Vagina (tissue), 2 donors: ENCODE results near the gene MINDY4. TPM values are rescaled to one million over a fixed set of nuclear protein-coding genes. Genes with fewer than 3 reads are reported as not detected.
A peak's percentile ranks its signal among the peaks of the same experiment; 100 is the strongest.

ENCODE experiments used
- DNase-seq, 2 donors: peaks; one replicate each; pipeline ENCODE4 v3.0.0-alpha.2; 2017; ENCODE audit errors: extremely low spot score in 2 of 2
- H3K27ac ChIP-seq: fragments of 200-600 bp; sonication (generic); one replicate; pipeline ENCODE4 v1.5.1; 2019
- H3K27me3 ChIP-seq: fragments of 200-600 bp; sonication (generic); one replicate; pipeline ENCODE4 v1.5.1; 2019
- H3K36me3 ChIP-seq, 2 donors: fragments of 200-600 bp; sonication (generic); one replicate each; pipeline ENCODE4 v1.5.1; 2017 to 2019
- H3K4me1 ChIP-seq: fragments of 200-600 bp; sonication (generic); one replicate; pipeline ENCODE4 v1.5.1; 2019
- H3K4me3 ChIP-seq, 2 donors: fragments of 200-600 bp; sonication (generic); 1 replicate in 1 of 2; 2 replicates in 1 of 2; pipeline ENCODE4 v1.5.1; 2016 to 2019
- H3K9me3 ChIP-seq: fragments of 200-600 bp; sonication (generic); one replicate; pipeline ENCODE4 v1.5.1; 2019
- POLR2A ChIP-seq, 2 donors: fragments of 450-650 bp; IDR thresholded peaks; one replicate each; pipeline ENCODE4 v1.6.1; 2017; ENCODE audit warnings: antibody characterized with exemption in 2 of 2, mild to moderate bottlenecking in 2 of 2, moderate library complexity in 2 of 2
- POLR2AphosphoS5 ChIP-seq, 2 donors: sonication (generic); formaldehyde crosslinking; IDR thresholded peaks; one replicate each; pipeline ENCODE4 v1.9.0; 2017; ENCODE audit warnings: antibody characterized with exemption in 2 of 2, mild to moderate bottlenecking in 2 of 2, low read depth in 1 of 2; ENCODE audit not compliant: insufficient read depth in 1 of 2
- intact Hi-C: fragments of 100-400 bp; cut with DNase I; formaldehyde crosslinking; loops from one replicate; pipeline ENCODE4 v1.15.1; 2023
- total RNA-seq: library from RNA; depleted of rRNA; stranded (reverse); fragments of >200 nt; gene quantifications from one replicate; pipeline ENCODE4 v1.2.3, GENCODE V29; 2016
- TF ChIP-seq, protein P1 (sequence below), 3 experiments: fragments of 450-650 bp in 2 of 3; fragments of 200-600 bp in 1 of 3; sonication (generic) in 1 of 3; IDR thresholded peaks; one replicate each; pipeline ENCODE4 v1.5.1; 2017 to 2019; ENCODE audit warnings: antibody characterized with exemption in 3 of 3, mild to moderate bottlenecking in 2 of 3, moderate library complexity in 2 of 3

MINDY4 gene
- total RNA-seq, 1 donor from 2014 or later: 10.3 TPM

DNA sequence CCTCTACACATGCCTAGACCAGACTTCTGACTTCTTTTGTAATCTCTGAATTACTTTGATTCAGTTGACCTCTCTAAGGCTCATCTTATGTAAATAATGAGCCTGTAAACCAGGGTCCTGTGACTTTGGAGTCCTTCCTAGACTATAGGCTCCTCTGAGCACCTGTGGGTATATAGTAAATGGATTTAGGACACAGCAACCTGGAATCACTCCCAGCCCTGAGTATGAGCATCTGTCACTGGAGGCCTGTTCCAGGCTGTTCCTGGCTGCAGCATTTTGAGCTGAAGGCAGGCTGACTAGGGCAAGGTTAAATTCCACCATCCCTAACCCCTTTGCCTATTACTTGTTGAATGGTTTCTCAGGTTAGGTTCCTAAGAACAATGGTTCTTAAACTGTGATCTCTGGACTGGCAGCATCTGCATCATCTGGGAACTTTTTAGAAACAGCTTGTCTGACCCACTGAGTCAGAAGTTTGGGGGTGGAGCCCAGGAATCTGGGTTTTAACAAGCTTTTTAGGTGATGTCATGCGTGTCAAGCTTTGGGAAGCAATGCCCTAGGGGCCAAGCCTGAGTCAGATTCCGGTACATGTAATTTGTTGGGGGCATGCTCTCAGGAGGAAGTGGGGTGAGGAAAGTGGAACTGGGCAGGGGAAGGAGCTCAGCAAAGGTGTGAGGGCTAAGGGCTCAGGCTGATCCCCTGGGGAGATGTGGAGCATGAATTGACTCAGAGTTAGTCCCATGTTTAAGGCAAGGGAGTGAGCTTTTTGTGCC is 28.2 kb downstream of the MINDY4 start:
- peak overlapping the region; percentile 68 for H3K27ac ChIP-seq
- no peak overlapping the region for H3K4me3 ChIP-seq
- no peaks in the 10 kb centered on the region for H3K9me3 ChIP-seq
- TF ChIP-seq POLR2A (IDR thresholded peaks at IDR 0.05) (no peak), POLR2AphosphoS5 (IDR thresholded peaks at IDR 0.05; ENCODE audit: insufficient read depth in 1 of 2, low read depth in 1 of 2) (peak; percentile 13 to 45)
- TF ChIP-seq, protein P1, sequence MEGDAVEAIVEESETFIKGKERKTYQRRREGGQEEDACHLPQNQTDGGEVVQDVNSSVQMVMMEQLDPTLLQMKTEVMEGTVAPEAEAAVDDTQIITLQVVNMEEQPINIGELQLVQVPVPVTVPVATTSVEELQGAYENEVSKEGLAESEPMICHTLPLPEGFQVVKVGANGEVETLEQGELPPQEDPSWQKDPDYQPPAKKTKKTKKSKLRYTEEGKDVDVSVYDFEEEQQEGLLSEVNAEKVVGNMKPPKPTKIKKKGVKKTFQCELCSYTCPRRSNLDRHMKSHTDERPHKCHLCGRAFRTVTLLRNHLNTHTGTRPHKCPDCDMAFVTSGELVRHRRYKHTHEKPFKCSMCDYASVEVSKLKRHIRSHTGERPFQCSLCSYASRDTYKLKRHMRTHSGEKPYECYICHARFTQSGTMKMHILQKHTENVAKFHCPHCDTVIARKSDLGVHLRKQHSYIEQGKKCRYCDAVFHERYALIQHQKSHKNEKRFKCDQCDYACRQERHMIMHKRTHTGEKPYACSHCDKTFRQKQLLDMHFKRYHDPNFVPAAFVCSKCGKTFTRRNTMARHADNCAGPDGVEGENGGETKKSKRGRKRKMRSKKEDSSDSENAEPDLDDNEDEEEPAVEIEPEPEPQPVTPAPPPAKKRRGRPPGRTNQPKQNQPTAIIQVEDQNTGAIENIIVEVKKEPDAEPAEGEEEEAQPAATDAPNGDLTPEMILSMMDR (IDR thresholded peaks at IDR 0.05): no peak
- peaks cover 65% of the 10 kb centered on the region for H3K4me1 ChIP-seq
- H3K36me3 ChIP-seq: no peaks in the 10 kb centered on the region
- peak in 1 of 2 donors; percentile 96 for DNase-seq
- no peaks in the 10 kb centered on the region for H3K27me3 ChIP-seq
- intact Hi-C loops: no loop called here

DNA sequence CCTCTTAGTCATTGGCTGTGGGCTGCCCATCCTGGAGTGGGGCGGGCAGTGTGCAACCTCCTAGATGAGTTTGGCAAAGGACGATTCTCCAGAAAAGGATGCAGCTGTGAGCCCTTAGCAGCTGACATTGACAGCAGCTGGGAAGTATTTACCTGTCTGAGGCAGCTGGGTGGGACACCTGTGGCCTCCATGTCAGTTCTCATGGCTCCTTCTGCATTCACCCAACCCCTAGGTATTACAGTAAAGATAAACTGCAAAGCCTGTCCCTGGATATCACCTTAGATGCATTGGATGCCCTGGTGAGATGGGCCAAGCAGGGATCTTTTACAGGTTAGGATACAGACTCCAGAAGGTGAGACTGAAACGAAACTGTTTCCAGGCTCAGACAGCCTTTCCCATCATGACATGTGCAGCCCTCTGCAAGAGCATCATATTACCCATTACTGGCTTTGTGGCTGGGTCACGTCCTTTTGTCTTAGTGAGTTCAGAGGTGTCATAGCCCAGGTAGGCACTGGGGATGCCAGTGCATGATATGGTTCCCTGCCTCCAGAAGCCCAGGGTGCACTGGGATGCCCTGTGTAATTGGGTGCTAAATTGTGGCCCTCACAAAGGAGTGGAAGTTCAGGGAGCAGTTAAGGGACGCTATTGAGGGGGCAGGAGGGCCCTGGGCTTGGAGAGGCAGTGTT is 28.9 kb downstream of the MINDY4 start:
- no peak overlapping the region for H3K4me3 ChIP-seq
- DNase-seq: peak in 1 of 2 donors; percentile 43
- H3K27me3 ChIP-seq: no peaks in the 10 kb centered on the region
- intact Hi-C loops: loop anchor here (5.0 to 10.0 kb wide), 2 partner anchors 177 to 325 kb away; no protein-coding TSS in a partner anchor
- H3K36me3 ChIP-seq: no peaks in the 10 kb centered on the region
- TF ChIP-seq POLR2A (IDR thresholded peaks at IDR 0.05) (no peak), POLR2AphosphoS5 (IDR thresholded peaks at IDR 0.05; ENCODE audit: insufficient read depth in 1 of 2, low read depth in 1 of 2) (no peak)
- TF ChIP-seq, protein P1 (IDR thresholded peaks at IDR 0.05): no peak
- no peaks in the 10 kb centered on the region for H3K9me3 ChIP-seq
- H3K4me1 ChIP-seq: peaks cover 68% of the 10 kb centered on the region
- H3K27ac ChIP-seq: peak overlapping the region; percentile 68

DNA sequence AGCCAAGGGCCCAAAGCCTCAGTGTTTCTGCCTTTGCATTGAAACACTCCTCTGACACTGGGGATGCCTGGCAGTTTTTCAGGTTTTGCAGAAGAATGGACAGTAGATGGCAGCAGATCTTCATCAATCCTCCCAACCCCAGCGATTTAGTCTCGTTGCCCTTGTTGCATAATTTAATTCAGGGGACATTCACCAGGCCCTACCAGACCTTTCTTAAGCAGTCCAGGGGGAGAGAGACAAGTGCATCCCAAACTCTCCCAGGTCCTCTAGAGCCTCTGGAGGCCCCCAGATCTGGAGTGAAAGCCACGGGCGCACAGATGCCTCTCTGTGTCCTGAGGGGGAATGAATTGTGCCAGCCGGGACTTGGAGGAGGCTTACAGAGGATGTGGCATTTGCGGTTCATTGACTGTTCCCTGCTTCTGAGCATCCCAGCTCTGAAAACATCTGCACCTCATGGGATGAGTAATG is 29.6 kb downstream of the MINDY4 start:
- peak in 1 of 2 donors; percentile 40 for DNase-seq
- peaks cover 63% of the 10 kb centered on the region for H3K4me1 ChIP-seq
- H3K9me3 ChIP-seq: no peaks in the 10 kb centered on the region
- no peak overlapping the region for H3K4me3 ChIP-seq
- H3K27ac ChIP-seq: no peak overlapping the region
- intact Hi-C loops: loop anchor here (5.0 to 10.0 kb wide), 2 partner anchors 176 to 324 kb away; no protein-coding TSS in a partner anchor
- H3K27me3 ChIP-seq: no peaks in the 10 kb centered on the region
- TF ChIP-seq, protein P1 (IDR thresholded peaks at IDR 0.05): peak; percentile 72 to 81 (median 75)
- TF ChIP-seq POLR2A (IDR thresholded peaks at IDR 0.05): no peak
- peak in 1 of 2 donors; percentile 37 for TF ChIP-seq POLR2AphosphoS5 (IDR thresholded peaks at IDR 0.05; ENCODE audit: insufficient read depth in 1 of 2, low read depth in 1 of 2)
- H3K36me3 ChIP-seq: no peaks in the 10 kb centered on the region

DNA sequence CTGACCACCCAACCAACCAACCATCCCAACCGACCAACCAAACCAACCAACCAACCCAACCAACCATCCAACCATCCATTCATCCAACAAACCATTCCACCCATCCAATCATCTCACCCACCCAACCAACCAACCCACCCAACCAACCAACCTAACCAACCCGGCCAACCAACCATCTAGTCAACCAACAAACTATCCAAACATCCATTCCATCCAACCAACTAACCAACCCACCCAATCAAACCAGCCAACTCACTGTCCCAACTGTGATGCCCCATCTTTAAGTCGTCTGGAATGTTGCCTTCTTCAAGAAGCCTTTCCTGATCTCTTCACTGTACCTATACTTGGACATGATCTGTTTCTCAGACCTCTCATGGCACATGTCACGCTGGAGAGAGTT is 31.6 kb downstream of the MINDY4 start:
- H3K27ac ChIP-seq: no peak overlapping the region
- TF ChIP-seq POLR2A (IDR thresholded peaks at IDR 0.05): no peak
- TF ChIP-seq POLR2AphosphoS5 (IDR thresholded peaks at IDR 0.05; ENCODE audit: insufficient read depth in 1 of 2, low read depth in 1 of 2): no peak
- TF ChIP-seq, protein P1 (IDR thresholded peaks at IDR 0.05): no peak
- intact Hi-C loops: loop anchor here (5.0 to 10.0 kb wide), 2 partner anchors 174 to 322 kb away; no protein-coding TSS in a partner anchor
- no peaks in the 10 kb centered on the region for H3K27me3 ChIP-seq
- H3K4me3 ChIP-seq: no peak overlapping the region
- H3K4me1 ChIP-seq: peaks cover 46% of the 10 kb centered on the region
- no peaks in the 10 kb centered on the region for H3K9me3 ChIP-seq
- no peaks in the 10 kb centered on the region for H3K36me3 ChIP-seq
- DNase-seq: peak in 1 of 2 donors; percentile 40
